ENCODE measurements around the gene LCLAT1.

DNA sequence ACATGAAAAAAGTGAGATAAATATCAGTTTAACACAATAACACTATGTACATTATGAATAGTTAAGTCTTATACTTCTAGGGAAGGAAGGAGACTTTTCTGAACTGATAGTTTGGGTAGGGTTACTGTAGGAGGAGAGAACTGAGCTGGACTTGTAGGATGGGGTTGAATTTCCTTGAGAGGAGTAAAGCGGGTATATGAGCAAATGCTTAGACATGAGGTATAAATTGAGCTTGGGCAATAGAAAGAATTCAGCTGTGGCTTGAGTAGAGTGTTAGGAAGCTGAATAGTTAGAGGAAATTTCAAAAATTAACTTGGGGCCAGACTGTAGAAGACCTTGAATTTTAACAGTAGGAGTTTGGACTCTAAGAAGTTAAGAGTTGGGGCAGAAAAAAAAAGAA, 45.1 kb downstream of the LCLAT1 start:
- TF ChIP-seq, protein P1, sequence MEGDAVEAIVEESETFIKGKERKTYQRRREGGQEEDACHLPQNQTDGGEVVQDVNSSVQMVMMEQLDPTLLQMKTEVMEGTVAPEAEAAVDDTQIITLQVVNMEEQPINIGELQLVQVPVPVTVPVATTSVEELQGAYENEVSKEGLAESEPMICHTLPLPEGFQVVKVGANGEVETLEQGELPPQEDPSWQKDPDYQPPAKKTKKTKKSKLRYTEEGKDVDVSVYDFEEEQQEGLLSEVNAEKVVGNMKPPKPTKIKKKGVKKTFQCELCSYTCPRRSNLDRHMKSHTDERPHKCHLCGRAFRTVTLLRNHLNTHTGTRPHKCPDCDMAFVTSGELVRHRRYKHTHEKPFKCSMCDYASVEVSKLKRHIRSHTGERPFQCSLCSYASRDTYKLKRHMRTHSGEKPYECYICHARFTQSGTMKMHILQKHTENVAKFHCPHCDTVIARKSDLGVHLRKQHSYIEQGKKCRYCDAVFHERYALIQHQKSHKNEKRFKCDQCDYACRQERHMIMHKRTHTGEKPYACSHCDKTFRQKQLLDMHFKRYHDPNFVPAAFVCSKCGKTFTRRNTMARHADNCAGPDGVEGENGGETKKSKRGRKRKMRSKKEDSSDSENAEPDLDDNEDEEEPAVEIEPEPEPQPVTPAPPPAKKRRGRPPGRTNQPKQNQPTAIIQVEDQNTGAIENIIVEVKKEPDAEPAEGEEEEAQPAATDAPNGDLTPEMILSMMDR (IDR thresholded peaks at IDR 0.05), result no peak
- no peak for TF ChIP-seq POLR2A (IDR thresholded peaks at IDR 0.05)
- no peak for TF ChIP-seq EP300 (IDR thresholded peaks at IDR 0.05)
- no peak for TF ChIP-seq POLR2AphosphoS5 (IDR thresholded peaks at IDR 0.05)
